Fibroblast of villous mesenchyme (primary cell): ENCODE measurements around the gene TUFT1. TPM values are rescaled to one million over a fixed set of nuclear protein-coding genes. Genes with fewer than 3 reads are reported as not detected.
A peak's percentile ranks its signal among the peaks of the same experiment; 100 is the strongest.

Source experiments
- DNase-seq: peaks from one replicate; pipeline ENCODE4 v3.0.0-alpha.2; 2010; ENCODE audit warnings: low read depth
- H3K4me3 ChIP-seq: 2 replicates; pipeline ENCODE4 v1.5.1; 2011; ENCODE audit warnings: low read depth, mild to moderate bottlenecking, low read length
- CTCF ChIP-seq: IDR thresholded peaks from 2 replicates; pipeline ENCODE4 v1.5.1; 2012; ENCODE audit warnings: low read depth, mild to moderate bottlenecking, low read length; ENCODE audit not compliant: insufficient read depth
- total RNA-seq: library from RNA; depleted of rRNA; stranded (reverse); fragments of >200 nt; gene quantifications from 2 replicates; pipeline ENCODE4 v1.2.3, GENCODE V29; 2012

TUFT1 gene
- total RNA-seq, 1 donor, result 32.8 TPM

- no peak for TF ChIP-seq CTCF
- no peak for DNase-seq
- no peak overlapping the region for H3K4me3 ChIP-seq
Measured at GRCh38 chr1:151499365-151499764, 40.7 kb upstream of the TUFT1 start.

- no peak for DNase-seq
- no peak for TF ChIP-seq CTCF
- H3K4me3 ChIP-seq, result no peak overlapping the region
Measured at GRCh38 chr1:151499930-151500329, 40.2 kb upstream of the TUFT1 start.

GRCh38 chr1:151501474-151501873 is 38.6 kb upstream of the TUFT1 start:
- peak; percentile 24 for TF ChIP-seq CTCF
- DNase-seq, result no peak
- no peak overlapping the region for H3K4me3 ChIP-seq

- H3K4me3 ChIP-seq, result no peak overlapping the region
- DNase-seq, result no peak
Measured at GRCh38 chr1:151502035-151502700, 37.9 kb upstream of the TUFT1 start.

GRCh38 chr1:151502859-151503780 is 37.0 kb upstream of the TUFT1 start:
- no peak overlapping the region for H3K4me3 ChIP-seq
- TF ChIP-seq CTCF, result no peak
- no peak for DNase-seq

More at GRCh38 chr1:151502035-151502700, 37.9 kb upstream of the TUFT1 start:
- TF ChIP-seq CTCF, result no peak

- TF ChIP-seq CTCF, result no peak
- DNase-seq, result no peak
- H3K4me3 ChIP-seq, result no peak overlapping the region
Measured at GRCh38 chr1:151504252-151504651, 35.9 kb upstream of the TUFT1 start.
